Left renal cortex interstitium (tissue), 4 donors: ENCODE results near the gene TSPAN33. TPM values are rescaled to one million over a fixed set of nuclear protein-coding genes. Genes with fewer than 3 reads are reported as not detected.
"Not testable (repeated sequence)": the region's sequence is repeated elsewhere in the genome, so short reads cannot be mapped to it uniquely, and the experiment has no call there.

Experiments used
- DNase-seq, 4 donors: peaks; one replicate each; pipeline ENCODE4 v3.0.0-alpha.2; 2013; ENCODE audit warnings: low read depth in 4 of 4, low spot score in 2 of 4, missing footprints in 1 of 4
- polyA plus RNA-seq, 4 donors: library from polyadenylated mRNA; unstranded; fragments of 120-200 nt; gene quantifications; one replicate each; pipeline ENCODE4 v1.2.1, GENCODE V29; 2013; ENCODE audit not compliant: insufficient read length in 4 of 4

The TSPAN33 gene
- polyA plus RNA-seq, 4 donors: 62.4 to 74.3 (median 66.0) TPM

DNA sequence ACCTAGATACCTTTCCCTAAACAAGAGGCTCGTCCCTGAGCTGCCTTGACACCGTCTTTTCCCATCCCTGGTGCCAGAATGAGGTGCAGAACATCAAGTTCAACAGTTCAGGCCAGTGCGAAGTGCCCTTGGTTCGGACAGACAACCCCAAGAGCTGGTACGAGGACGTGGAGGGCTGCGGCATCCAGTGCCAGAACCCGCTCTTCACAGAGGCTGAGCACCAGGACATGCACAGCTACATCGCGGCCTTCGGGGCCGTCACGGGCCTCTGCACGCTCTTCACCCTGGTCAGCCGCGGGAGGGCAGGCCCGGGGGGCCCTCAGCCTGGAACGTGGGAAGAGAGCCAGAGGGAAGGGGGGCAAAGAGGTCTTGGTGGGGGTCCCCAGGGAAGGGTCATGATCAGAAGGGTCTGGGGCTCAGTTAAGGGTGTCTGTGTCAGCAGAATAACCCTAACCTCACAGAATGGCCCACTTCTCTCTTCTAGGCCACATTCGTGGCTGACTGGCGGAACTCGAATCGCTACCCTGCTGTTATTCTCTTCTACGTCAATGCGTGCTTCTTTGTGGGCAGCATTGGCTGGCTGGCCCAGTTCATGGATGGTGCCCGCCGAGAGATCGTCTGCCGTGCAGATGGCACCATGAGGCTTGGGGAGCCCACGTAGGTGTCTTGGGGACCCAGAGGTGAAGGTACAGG is 60.8 kb downstream of the TSPAN33 start:
- DNase-seq: no peak

DNA sequence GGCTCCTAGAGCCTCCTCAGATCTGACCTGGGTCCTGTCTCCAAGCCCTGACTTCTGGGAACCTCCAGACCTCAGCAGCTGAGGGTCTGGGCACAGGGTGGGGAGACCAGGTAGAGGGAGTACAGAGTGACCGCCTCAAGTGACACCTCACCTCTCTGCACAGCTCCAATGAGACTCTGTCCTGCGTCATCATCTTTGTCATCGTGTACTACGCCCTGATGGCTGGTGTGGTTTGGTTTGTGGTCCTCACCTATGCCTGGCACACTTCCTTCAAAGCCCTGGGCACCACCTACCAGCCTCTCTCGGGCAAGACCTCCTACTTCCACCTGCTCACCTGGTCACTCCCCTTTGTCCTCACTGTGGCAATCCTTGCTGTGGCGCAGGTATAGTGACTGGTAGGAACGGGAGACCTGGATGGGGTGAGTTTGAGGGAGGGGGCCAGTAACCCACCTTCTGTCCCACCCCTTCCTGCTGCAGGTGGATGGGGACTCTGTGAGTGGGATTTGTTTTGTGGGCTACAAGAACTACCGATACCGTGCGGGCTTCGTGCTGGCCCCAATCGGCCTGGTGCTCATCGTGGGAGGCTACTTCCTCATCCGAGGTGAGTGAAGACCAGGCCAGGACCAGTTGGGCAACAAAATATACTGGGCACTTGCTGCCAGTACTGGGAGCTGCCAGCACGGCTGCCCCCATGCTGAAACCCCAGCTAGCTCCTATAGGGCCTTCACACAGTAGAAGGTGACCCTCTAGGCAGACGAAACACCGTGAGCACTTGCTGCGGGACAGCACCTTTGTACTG is 61.7 kb downstream of the TSPAN33 start:
- DNase-seq: no peak

DNA sequence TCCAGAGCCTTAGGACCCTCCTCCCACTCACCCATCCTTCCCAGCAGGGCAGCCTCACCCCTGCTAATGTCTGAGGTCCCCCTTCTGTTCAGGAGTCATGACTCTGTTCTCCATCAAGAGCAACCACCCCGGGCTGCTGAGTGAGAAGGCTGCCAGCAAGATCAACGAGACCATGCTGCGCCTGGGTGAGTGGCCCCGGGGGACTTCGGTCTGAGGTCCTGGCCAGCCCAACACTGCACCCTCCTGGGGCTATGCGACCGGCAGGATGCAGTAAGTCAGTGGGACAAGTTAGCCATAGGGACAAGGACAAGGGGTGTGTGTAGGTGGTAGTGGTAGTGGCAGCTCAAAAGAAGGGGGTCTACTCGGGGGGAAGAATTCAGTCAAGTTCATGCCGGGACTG is 64.2 kb downstream of the TSPAN33 start:
- no peak for DNase-seq

GRCh38 chr7:129209067-129209926 is 64.8 kb downstream of the TSPAN33 start:
- no peak for DNase-seq

DNA sequence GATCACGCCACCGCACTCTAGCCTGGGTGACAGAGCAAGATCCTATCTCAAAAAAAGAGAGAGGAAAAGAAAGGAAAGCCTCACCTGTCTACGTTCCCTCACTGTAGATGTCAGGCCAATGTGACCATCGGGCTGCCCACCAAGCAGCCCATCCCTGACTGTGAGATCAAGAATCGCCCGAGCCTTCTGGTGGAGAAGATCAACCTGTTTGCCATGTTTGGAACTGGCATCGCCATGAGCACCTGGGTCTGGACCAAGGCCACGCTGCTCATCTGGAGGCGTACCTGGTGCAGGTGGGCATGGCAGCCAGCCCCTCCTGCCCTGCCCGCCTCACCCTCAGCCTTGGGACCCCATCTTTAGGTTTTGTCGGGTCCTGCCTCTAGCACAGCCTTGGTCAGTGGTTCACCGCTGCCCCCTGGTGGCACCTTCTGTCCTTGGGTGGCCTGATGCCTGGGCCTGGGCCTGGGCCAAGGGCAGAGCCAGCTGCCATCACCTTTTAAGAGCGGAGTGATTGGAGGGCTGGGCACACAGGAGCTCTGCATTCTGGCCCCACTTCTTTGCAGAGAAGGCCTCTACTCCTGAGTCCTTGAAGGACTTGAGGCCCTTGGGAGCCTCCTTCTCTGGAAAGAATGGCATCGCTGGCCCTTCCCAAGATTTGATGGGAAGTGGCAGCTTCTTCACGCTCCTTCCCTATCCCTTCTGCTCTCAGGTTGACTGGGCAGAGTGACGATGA is 65.9 kb downstream of the TSPAN33 start:
- no peak for DNase-seq

GRCh38 chr7:129210989-129211312 is 66.4 kb downstream of the TSPAN33 start:
- no peak for DNase-seq

GRCh38 chr7:129212126-129212525 is 67.6 kb downstream of the TSPAN33 start:
- DNase-seq: no peak

GRCh38 chr7:129212596-129212995 is 68.1 kb downstream of the TSPAN33 start:
- no peak for DNase-seq

DNA sequence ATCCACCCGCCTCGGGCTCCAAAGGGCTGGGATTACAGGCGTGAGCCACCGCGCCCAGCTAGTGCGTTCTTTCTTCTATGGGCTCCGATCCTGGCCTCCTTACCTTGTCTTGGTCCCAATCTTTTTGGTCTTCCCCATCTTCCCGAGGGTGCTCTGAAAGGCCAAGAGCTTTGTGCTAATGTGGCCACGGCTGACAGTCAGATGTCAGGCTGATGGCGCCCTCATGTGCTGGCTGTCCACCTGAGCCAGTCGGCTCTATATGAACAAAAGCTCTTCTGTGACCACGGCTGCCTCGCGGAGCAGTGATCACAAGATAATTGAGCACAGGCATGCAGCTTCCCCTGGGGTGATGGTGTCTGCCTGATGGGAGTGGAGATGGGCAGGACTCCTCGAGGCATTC is 69.3 kb downstream of the TSPAN33 start:
- no peak for DNase-seq

GRCh38 chr7:129215691-129216090 is 71.2 kb downstream of the TSPAN33 start:
- not testable (repeated sequence) for DNase-seq

DNA sequence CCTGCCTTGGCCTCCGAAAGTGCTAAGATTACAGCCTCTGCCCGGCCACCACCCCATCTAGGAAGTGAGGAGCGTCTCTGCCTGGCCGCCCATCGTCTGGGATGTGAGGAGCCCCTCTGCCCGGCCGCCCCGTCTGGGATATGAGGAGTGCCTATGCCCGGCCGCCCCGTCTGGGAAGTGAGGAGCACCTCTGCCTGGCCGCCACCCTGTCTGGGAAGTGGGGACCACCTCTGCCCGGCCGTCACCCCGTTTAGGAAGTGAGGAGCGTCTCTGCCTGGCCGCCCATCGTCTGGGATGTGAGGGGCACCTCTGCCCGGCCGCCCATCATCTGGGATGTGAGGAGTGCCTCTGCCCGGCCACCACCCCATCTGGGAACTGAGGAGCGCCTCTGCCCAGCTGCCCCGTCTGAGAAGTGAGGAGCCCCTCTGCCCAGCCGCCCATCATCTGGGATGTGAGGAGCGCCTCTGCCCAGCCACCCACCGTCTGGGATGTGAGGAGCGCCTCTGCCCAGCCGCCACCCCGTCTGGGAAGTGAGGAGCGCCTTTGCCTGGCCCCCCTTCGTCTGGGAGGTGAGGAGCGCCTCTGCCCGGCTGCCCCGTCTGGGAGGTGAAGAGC is 71.7 kb downstream of the TSPAN33 start:
- DNase-seq: not testable (repeated sequence)

DNA sequence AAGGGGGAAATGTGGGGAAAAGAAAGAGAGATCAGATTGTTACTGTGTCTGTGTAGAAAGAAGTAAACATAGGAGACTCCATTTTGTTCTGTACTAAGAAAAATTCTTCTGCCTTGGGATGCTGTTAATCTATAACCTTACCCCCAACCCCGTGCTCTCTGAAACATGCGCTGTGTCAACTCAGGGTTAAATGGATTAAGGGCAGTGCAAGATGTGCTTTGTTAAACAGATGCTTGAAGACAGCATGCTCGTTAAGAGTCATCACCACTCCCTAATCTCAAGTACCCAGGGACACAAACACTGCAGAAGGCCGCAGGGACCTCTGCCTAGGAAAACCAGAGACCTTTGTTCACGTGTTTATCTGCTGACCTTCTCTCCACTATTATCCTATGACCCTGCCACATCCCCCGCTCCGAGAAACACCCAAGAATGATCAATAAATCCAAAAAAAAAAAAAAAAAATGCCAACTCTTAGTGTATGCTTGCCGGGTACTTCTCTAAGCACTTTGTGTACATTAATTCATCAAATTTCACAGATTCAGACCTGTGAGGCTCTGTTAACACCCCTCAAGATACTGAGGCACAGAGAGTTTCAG is 72.4 kb downstream of the TSPAN33 start:
- DNase-seq: not testable (repeated sequence)

GRCh38 chr7:129218514-129219062 is 74.1 kb downstream of the TSPAN33 start:
- peak in 3 of 4 donors; percentile 64 to 80 (median 65) for DNase-seq

- not testable (repeated sequence) for DNase-seq
Observed at GRCh38 chr7:129219166-129219565, 74.7 kb downstream of the TSPAN33 start.

Other genes starting within 250 kb of the TSPAN33 start
- 10 to 100 TPM; 12.1 to 41.9 (median 23.8) TPM for gene KCP, start 234.0 kb upstream of the TSPAN33 start, polyA plus RNA-seq
- 10 to 100 TPM in 2 of 4 donors, 1 to 10 TPM in 2; 8.9 to 14.1 (median 10.8) TPM for gene IRF5, start 206.8 kb upstream of the TSPAN33 start, polyA plus RNA-seq
- 10 to 100 TPM; 35.8 to 49.0 (median 43.9) TPM for gene TNPO3, start 89.6 kb upstream of the TSPAN33 start, polyA plus RNA-seq
- 100 to 1,000 TPM; 108 to 125 (median 114) TPM for gene SMO, start 43.9 kb downstream of the TSPAN33 start, polyA plus RNA-seq
- 10 to 100 TPM; 24.6 to 33.1 (median 28.2) TPM for gene AHCYL2, start 80.3 kb downstream of the TSPAN33 start, polyA plus RNA-seq